ENCODE measurements around the gene CRKL. TPM values are rescaled to one million over a fixed set of nuclear protein-coding genes. Genes with fewer than 3 reads are reported as not detected.

CRKL gene
- total RNA-seq, 2 experiments from 2014 or later: 57.7 to 70.9 TPM

- no peak for DNase-seq (ENCODE audit: low spot score)
- Histone ChIP-seq H3K79me2 (ENCODE audit: insufficient read depth, low read depth, low read length) (peaks cover 85% of the 10 kb centered on the region), H3K4me2 (ENCODE audit: low read length) (peak overlapping the region; percentile 75), H4K20me1 (ENCODE audit: insufficient read depth, low read length) (peaks cover 39% of the 10 kb centered on the region), H3K4me3 (ENCODE audit: low read depth, low read length, poor library complexity, severe bottlenecking) (peak overlapping the region; percentile 97), H3K9me3 (ENCODE audit: low read length) (no peaks in the 10 kb centered on the region), H2AFZ (ENCODE audit: low read length) (no peak overlapping the region), H3K27ac (ENCODE audit: low read depth, low read length, poor library complexity, severe bottlenecking) (peak overlapping the region; percentile 4), H3K36me3 (ENCODE audit: insufficient read depth, low read length) (peaks cover 46% of the 10 kb centered on the region), H3K9me2 (ENCODE audit: insufficient read depth, low read length) (no peaks in the 10 kb centered on the region), H3K4me1 (ENCODE audit: insufficient read depth, low read length, poor library complexity, severe bottlenecking) (peaks cover 45% of the 10 kb centered on the region)
- ChIA-PET POLR2A (interaction anchor here (0.5 to 1.4 kb wide), 4 partner anchors 17 to 55 kb away, joined by 3 to 8 read pairs (median 4); no protein-coding TSS in a partner anchor), CTCF (ENCODE audit: unreplicated experiment) (interaction anchor here (0.6 kb wide), 1 partner anchor 35 kb away, joined by 3 read pairs; no protein-coding TSS in a partner anchor)
- TF ChIP-seq CTCF (conservative IDR thresholded peaks at IDR 0.05; ENCODE audit: low read length) (no peak), EZH2phosphoT487 (IDR thresholded peaks at IDR 0.05; ENCODE audit: borderline replicate concordance, low read depth, low read length) (no peak)
- intact Hi-C loops (cut with micrococcal nuclease; ENCODE audit: unreplicated experiment): loop anchor here (5.0 kb wide), 1 partner anchor 946 kb away; the partner anchor contains the start of gene MAPK1
- no TSS peak for BruUV-seq (replicated peaks)
Measured at GRCh38 chr22:20920881-20921203, 3.6 kb downstream of the CRKL start.

- DNase-seq (ENCODE audit: low spot score): no peak
- no TSS peak for BruUV-seq (replicated peaks)
- intact Hi-C loops (cut with micrococcal nuclease; ENCODE audit: unreplicated experiment): loop anchor here (5.0 kb wide), 1 partner anchor 945 kb away; the partner anchor contains the start of gene MAPK1
- no peak for TF ChIP-seq CTCF (conservative IDR thresholded peaks at IDR 0.05; ENCODE audit: low read length)
- Histone ChIP-seq H3K79me2 (ENCODE audit: insufficient read depth, low read depth, low read length) (peaks cover 99% of the 10 kb centered on the region), H3K4me1 (ENCODE audit: insufficient read depth, low read length, poor library complexity, severe bottlenecking) (peaks cover 47% of the 10 kb centered on the region), H3K27ac (ENCODE audit: low read depth, low read length, poor library complexity, severe bottlenecking) (no peak overlapping the region), H4K20me1 (ENCODE audit: insufficient read depth, low read length) (peaks cover 47% of the 10 kb centered on the region), H3K36me3 (ENCODE audit: insufficient read depth, low read length) (peaks cover 49% of the 10 kb centered on the region), H3K9me2 (ENCODE audit: insufficient read depth, low read length) (no peaks in the 10 kb centered on the region), H2AFZ (ENCODE audit: low read length) (no peak overlapping the region), H3K4me3 (ENCODE audit: low read depth, low read length, poor library complexity, severe bottlenecking) (peak overlapping the region; percentile 97), H3K4me2 (ENCODE audit: low read length) (peak overlapping the region; percentile 67), H3K9me3 (ENCODE audit: low read length) (no peaks in the 10 kb centered on the region)
- ChIA-PET POLR2A (interaction anchor here (0.8 to 1.3 kb wide), 2 partner anchors 9 to 80 kb away, joined by 3 to 4 read pairs; partner anchors contain the start of gene THAP7), CTCF (ENCODE audit: unreplicated experiment) (no interaction called here)
Measured at GRCh38 chr22:20922141-20922751, 5.0 kb downstream of the CRKL start.

- intact Hi-C loops (cut with micrococcal nuclease; ENCODE audit: unreplicated experiment): no loop called here
- Histone ChIP-seq H3K9me2 (ENCODE audit: insufficient read depth, low read length) (no peaks in the 10 kb centered on the region), H3K79me2 (ENCODE audit: insufficient read depth, low read depth, low read length) (peaks cover 99% of the 10 kb centered on the region), H3K4me1 (ENCODE audit: insufficient read depth, low read length, poor library complexity, severe bottlenecking) (peaks cover 47% of the 10 kb centered on the region), H3K4me2 (ENCODE audit: low read length) (no peak overlapping the region), H3K36me3 (ENCODE audit: insufficient read depth, low read length) (peaks cover 61% of the 10 kb centered on the region), H3K4me3 (ENCODE audit: low read depth, low read length, poor library complexity, severe bottlenecking) (no peak overlapping the region), H2AFZ (ENCODE audit: low read length) (no peak overlapping the region), H3K27ac (ENCODE audit: low read depth, low read length, poor library complexity, severe bottlenecking) (peak overlapping the region; percentile 31), H4K20me1 (ENCODE audit: insufficient read depth, low read length) (peaks cover 35% of the 10 kb centered on the region), H3K9me3 (ENCODE audit: low read length) (peaks cover 8% of the 10 kb centered on the region)
- CTCF ChIA-PET (ENCODE audit: unreplicated experiment): interaction anchor here (0.5 kb wide), 1 partner anchor 774 kb away, joined by 4 read pairs; no protein-coding TSS in a partner anchor
- POLR2A ChIA-PET: interaction anchor here (1.6 kb wide), 1 partner anchor 10 kb away, joined by 5 read pairs; no protein-coding TSS in a partner anchor
- no peak for TF ChIP-seq CTCF (conservative IDR thresholded peaks at IDR 0.05; ENCODE audit: low read length)
- TF ChIP-seq EZH2phosphoT487 (IDR thresholded peaks at IDR 0.05; ENCODE audit: borderline replicate concordance, low read depth, low read length): no peak
- no peak for DNase-seq (ENCODE audit: low spot score)
- no TSS peak for BruUV-seq (replicated peaks)
Measured at GRCh38 chr22:20926243-20926642, 9.0 kb downstream of the CRKL start.
